ENCODE results near the gene NRM.
"Not testable (repeated sequence)": the region's sequence is repeated elsewhere in the genome, so short reads cannot be mapped to it uniquely, and the experiment has no call there.

Gene NRM

GRCh38 chr6:30719791-30720737 is 29.3 kb upstream of the NRM start, which contains the start of gene TUBB:
Gene TUBB (plus strand): TSS chr6:30720352. CDS start chr6:30720507, 155 bp downstream.
- peak; percentile 97 for DNase-seq (ENCODE audit: low spot score)

GRCh38 chr6:30719356-30719755 is 28.6 kb upstream of the NRM start:
- peak; percentile 54 for DNase-seq (ENCODE audit: low spot score)

GRCh38 chr6:30717845-30718720 is 27.3 kb upstream of the NRM start:
- DNase-seq (ENCODE audit: low spot score), result not testable (repeated sequence)

- peak; percentile 100 for DNase-seq (ENCODE audit: low spot score)
These were observed 26.5 kb upstream of the NRM start, which contains the start of gene MDC1 for GRCh38 chr6:30717129-30717844. Gene MDC1 (minus strand): TSS chr6:30717281. CDS start chr6:30715175, 2,106 bp downstream.

- DNase-seq (ENCODE audit: low spot score), result no peak
These were observed 26.0 kb upstream of the NRM start for GRCh38 chr6:30716879-30717128.

GRCh38 chr6:30714263-30714662 is 23.5 kb upstream of the NRM start:
- no peak for DNase-seq (ENCODE audit: low spot score)

GRCh38 chr6:30712441-30712945 is 21.7 kb upstream of the NRM start:
- no peak for DNase-seq (ENCODE audit: low spot score)

GRCh38 chr6:30711758-30712380 is 21.1 kb upstream of the NRM start:
- DNase-seq (ENCODE audit: low spot score), result no peak

GRCh38 chr6:30709101-30709868 is 18.5 kb upstream of the NRM start:
- DNase-seq (ENCODE audit: low spot score), result no peak

- no peak for DNase-seq (ENCODE audit: low spot score)
These were observed 16.6 kb upstream of the NRM start for GRCh38 chr6:30707281-30707850.

- DNase-seq (ENCODE audit: low spot score), result no peak
These were observed 14.8 kb upstream of the NRM start for GRCh38 chr6:30705620-30706019.

- no peak for DNase-seq (ENCODE audit: low spot score)
These were observed 13.0 kb upstream of the NRM start for GRCh38 chr6:30703821-30704220.

GRCh38 chr6:30703011-30703410 is 12.2 kb upstream of the NRM start:
- DNase-seq (ENCODE audit: low spot score), result no peak

- no peak for DNase-seq (ENCODE audit: low spot score)
These were observed 9.6 kb upstream of the NRM start for GRCh38 chr6:30700340-30700739.

- DNase-seq (ENCODE audit: low spot score), result no peak
These were observed 5.6 kb upstream of the NRM start for GRCh38 chr6:30696432-30696831.

- DNase-seq (ENCODE audit: low spot score), result no peak
These were observed 544 bp upstream of the NRM start for GRCh38 chr6:30691208-30691847.

- no peak for DNase-seq (ENCODE audit: low spot score)
These were observed 799 bp downstream of the NRM start for GRCh38 chr6:30689985-30690384.

- no peak for DNase-seq (ENCODE audit: low spot score)
These were observed 1.5 kb downstream of the NRM start for GRCh38 chr6:30689022-30689865.

GRCh38 chr6:30688569-30688968 is 2.2 kb downstream of the NRM start:
- DNase-seq (ENCODE audit: low spot score), result no peak

Data from kidney capillary endothelial cell (primary cell).